Brain microvascular endothelial cell (primary cell): ENCODE data around the gene EPAS1.

Source experiments
- DNase-seq: peaks from one replicate; pipeline ENCODE4 v3.0.0-alpha.2; 2020
- H3K27ac ChIP-seq: fragments of 250-450 bp; sonication (Bioruptor Pico); 2 replicates; pipeline ENCODE4 v1.5.1; 2020; ENCODE audit warnings: mild to moderate bottlenecking, moderate library complexity
- H3K27me3 ChIP-seq: fragments of 250-450 bp; sonication (Bioruptor Pico); replicated peaks from 2 replicates; pipeline ENCODE4 v1.5.1; 2020; ENCODE audit warnings: mild to moderate bottlenecking
- H3K36me3 ChIP-seq: fragments of 250-450 bp; sonication (Bioruptor Pico); replicated peaks from 2 replicates; pipeline ENCODE4 v1.5.1; 2020; ENCODE audit warnings: mild to moderate bottlenecking
- H3K4me3 ChIP-seq: 2 replicates; pipeline ENCODE4 v1.5.1; 2011; ENCODE audit warnings: low read depth, mild to moderate bottlenecking, control low read depth, low read length, moderate library complexity
- CTCF ChIP-seq: IDR thresholded peaks from 2 replicates; pipeline ENCODE4 v1.5.1; 2011; ENCODE audit warnings: low read depth, mild to moderate bottlenecking, moderate library complexity, low read length, control low read depth, inconsistent platforms; ENCODE audit errors: missing control alignments
- in situ Hi-C: cut with HindIII; loops from 2 replicates; pipeline ENCODE4 v1.10.0; 2017; ENCODE audit warnings: low sequenced_read_pairs, low pct_ligation_motif_present

Gene EPAS1

GRCh38 chr2:46296840-46297545 lies at the start of gene EPAS1:
Gene EPAS1 (plus strand): TSS chr2:46297407. CDS start chr2:46297912, 505 bp downstream.
- in situ Hi-C loops: no loop called here
- Histone ChIP-seq H3K27ac (peak within 1 kb of the TSS; percentile 69), H3K36me3 (no peaks in the 10 kb centered on the region), H3K27me3 (no peaks in the 10 kb centered on the region), H3K4me3 (peak within 1 kb of the TSS; percentile 78)
- DNase-seq: peak; percentile 74
- no peak for TF ChIP-seq CTCF

GRCh38 chr2:46248171-46248570 lies 49.0 kb upstream of the EPAS1 start:
- in situ Hi-C loops: no loop called here
- no peak for TF ChIP-seq CTCF
- no peak for DNase-seq

GRCh38 chr2:46249654-46250053 lies 47.6 kb upstream of the EPAS1 start:
- no peak for TF ChIP-seq CTCF
- in situ Hi-C loops: no loop called here
- H3K4me3 ChIP-seq: no peak overlapping the region
- no peaks in the 10 kb centered on the region for H3K27me3 ChIP-seq
- DNase-seq: no peak
- no peak overlapping the region for H3K27ac ChIP-seq
- H3K36me3 ChIP-seq: no peaks in the 10 kb centered on the region

More at GRCh38 chr2:46248171-46248570, 49.0 kb upstream of the EPAS1 start:
- Histone ChIP-seq H3K4me3 (no peak overlapping the region), H3K27ac (no peak overlapping the region), H3K27me3 (no peaks in the 10 kb centered on the region), H3K36me3 (no peaks in the 10 kb centered on the region)

GRCh38 chr2:46252891-46253659 lies 44.1 kb upstream of the EPAS1 start:
- no peak overlapping the region for H3K4me3 ChIP-seq
- no peak overlapping the region for H3K27ac ChIP-seq
- DNase-seq: no peak
- no peaks in the 10 kb centered on the region for H3K27me3 ChIP-seq
- TF ChIP-seq CTCF: no peak
- no peaks in the 10 kb centered on the region for H3K36me3 ChIP-seq
- in situ Hi-C loops: no loop called here

GRCh38 chr2:46254474-46254873 lies 42.7 kb upstream of the EPAS1 start:
- H3K4me3 ChIP-seq: no peak overlapping the region
- H3K36me3 ChIP-seq: no peaks in the 10 kb centered on the region
- in situ Hi-C loops: no loop called here
- no peak overlapping the region for H3K27ac ChIP-seq
- no peak for DNase-seq
- TF ChIP-seq CTCF: no peak
- no peaks in the 10 kb centered on the region for H3K27me3 ChIP-seq
